ENCODE results near the gene FAM83F. TPM values are rescaled to one million over a fixed set of nuclear protein-coding genes. Genes with fewer than 3 reads are reported as not detected.

FAM83F gene
- total RNA-seq, 2 experiments from 2014 or later, result not detected

DNA sequence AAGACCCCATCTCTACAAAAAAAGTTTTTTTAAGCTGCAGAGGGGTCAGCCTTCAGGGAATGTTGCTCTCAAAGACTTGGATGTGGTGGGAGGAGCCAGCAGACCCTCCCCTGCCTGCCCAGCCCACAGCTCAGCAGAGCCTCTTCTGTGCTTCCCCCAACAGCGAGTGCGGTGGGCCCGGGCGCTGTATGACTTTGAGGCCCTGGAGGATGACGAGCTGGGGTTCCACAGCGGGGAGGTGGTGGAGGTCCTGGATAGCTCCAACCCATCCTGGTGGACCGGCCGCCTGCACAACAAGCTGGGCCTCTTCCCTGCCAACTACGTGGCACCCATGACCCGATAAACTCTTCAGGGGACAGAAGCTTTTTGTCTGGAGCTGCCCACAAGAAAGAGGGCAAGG is 24.0 kb upstream of the FAM83F start:
- intact Hi-C loops (cut with micrococcal nuclease; ENCODE audit: unreplicated experiment), result no loop called here
- Histone ChIP-seq H2AFZ (ENCODE audit: low read length) (no peak overlapping the region), H3K9me2 (ENCODE audit: insufficient read depth, low read length) (no peaks in the 10 kb centered on the region), H3K27ac (ENCODE audit: low read depth, low read length, poor library complexity, severe bottlenecking) (no peak overlapping the region), H3K36me3 (ENCODE audit: insufficient read depth, low read length) (no peaks in the 10 kb centered on the region), H3K4me2 (ENCODE audit: low read length) (no peak overlapping the region), H3K79me2 (ENCODE audit: insufficient read depth, low read depth, low read length) (no peaks in the 10 kb centered on the region), H3K4me3 (ENCODE audit: low read depth, low read length, poor library complexity, severe bottlenecking) (no peak overlapping the region), H4K20me1 (ENCODE audit: insufficient read depth, low read length) (no peaks in the 10 kb centered on the region), H3K9me3 (ENCODE audit: low read length) (no peaks in the 10 kb centered on the region), H3K4me1 (ENCODE audit: insufficient read depth, low read length, poor library complexity, severe bottlenecking) (no peaks in the 10 kb centered on the region)
- BruUV-seq (replicated peaks), result no TSS peak
- CTCF ChIA-PET (ENCODE audit: unreplicated experiment), result no interaction called here
- TF ChIP-seq, protein P1, sequence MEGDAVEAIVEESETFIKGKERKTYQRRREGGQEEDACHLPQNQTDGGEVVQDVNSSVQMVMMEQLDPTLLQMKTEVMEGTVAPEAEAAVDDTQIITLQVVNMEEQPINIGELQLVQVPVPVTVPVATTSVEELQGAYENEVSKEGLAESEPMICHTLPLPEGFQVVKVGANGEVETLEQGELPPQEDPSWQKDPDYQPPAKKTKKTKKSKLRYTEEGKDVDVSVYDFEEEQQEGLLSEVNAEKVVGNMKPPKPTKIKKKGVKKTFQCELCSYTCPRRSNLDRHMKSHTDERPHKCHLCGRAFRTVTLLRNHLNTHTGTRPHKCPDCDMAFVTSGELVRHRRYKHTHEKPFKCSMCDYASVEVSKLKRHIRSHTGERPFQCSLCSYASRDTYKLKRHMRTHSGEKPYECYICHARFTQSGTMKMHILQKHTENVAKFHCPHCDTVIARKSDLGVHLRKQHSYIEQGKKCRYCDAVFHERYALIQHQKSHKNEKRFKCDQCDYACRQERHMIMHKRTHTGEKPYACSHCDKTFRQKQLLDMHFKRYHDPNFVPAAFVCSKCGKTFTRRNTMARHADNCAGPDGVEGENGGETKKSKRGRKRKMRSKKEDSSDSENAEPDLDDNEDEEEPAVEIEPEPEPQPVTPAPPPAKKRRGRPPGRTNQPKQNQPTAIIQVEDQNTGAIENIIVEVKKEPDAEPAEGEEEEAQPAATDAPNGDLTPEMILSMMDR (conservative IDR thresholded peaks at IDR 0.05; ENCODE audit: low read length), result no peak
- no peak for TF ChIP-seq EZH2phosphoT487 (IDR thresholded peaks at IDR 0.05; ENCODE audit: borderline replicate concordance, low read depth, low read length)
- POLR2A ChIA-PET, result no interaction called here
- DNase-seq (ENCODE audit: low spot score), result no peak

DNA sequence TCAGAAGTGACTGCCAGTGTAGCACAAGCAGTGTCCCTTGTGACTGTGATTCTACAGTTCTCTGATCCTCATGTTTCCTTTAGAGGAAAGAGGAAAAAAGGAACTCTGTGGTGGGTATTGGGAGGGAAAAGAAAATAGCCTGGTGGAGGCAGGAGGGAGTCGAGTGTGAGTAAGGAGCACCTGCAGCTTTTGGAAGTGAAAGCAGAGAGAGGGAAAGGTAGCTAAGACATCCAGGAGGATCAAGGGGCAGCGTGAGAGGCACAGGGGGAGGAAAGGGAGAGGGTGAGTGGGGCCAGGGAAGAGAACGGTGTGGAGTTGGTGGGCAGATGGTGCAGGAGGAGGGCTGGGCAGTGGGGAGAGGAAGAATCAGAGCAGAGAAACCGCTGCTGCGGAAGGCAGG is 22.1 kb upstream of the FAM83F start:
- no peak for DNase-seq (ENCODE audit: low spot score)
- intact Hi-C loops (cut with micrococcal nuclease; ENCODE audit: unreplicated experiment), result no loop called here
- H2AFZ ChIP-seq (ENCODE audit: low read length), result no peak overlapping the region
- no peaks in the 10 kb centered on the region for H3K9me2 ChIP-seq (ENCODE audit: insufficient read depth, low read length)
- ChIA-PET CTCF (ENCODE audit: unreplicated experiment) (no interaction called here), POLR2A (no interaction called here)
- no peaks in the 10 kb centered on the region for H4K20me1 ChIP-seq (ENCODE audit: insufficient read depth, low read length)
- no peak overlapping the region for H3K4me3 ChIP-seq (ENCODE audit: low read depth, low read length, poor library complexity, severe bottlenecking)
- no peaks in the 10 kb centered on the region for H3K36me3 ChIP-seq (ENCODE audit: insufficient read depth, low read length)
- BruUV-seq (replicated peaks), result no TSS peak
- TF ChIP-seq EZH2phosphoT487 (IDR thresholded peaks at IDR 0.05; ENCODE audit: borderline replicate concordance, low read depth, low read length), result no peak
- TF ChIP-seq, protein P1 (conservative IDR thresholded peaks at IDR 0.05; ENCODE audit: low read length), result no peak
- no peaks in the 10 kb centered on the region for H3K79me2 ChIP-seq (ENCODE audit: insufficient read depth, low read depth, low read length)
- no peaks in the 10 kb centered on the region for H3K4me1 ChIP-seq (ENCODE audit: insufficient read depth, low read length, poor library complexity, severe bottlenecking)
- H3K27ac ChIP-seq (ENCODE audit: low read depth, low read length, poor library complexity, severe bottlenecking), result no peak overlapping the region
- H3K4me2 ChIP-seq (ENCODE audit: low read length), result no peak overlapping the region
- no peaks in the 10 kb centered on the region for H3K9me3 ChIP-seq (ENCODE audit: low read length)

DNA sequence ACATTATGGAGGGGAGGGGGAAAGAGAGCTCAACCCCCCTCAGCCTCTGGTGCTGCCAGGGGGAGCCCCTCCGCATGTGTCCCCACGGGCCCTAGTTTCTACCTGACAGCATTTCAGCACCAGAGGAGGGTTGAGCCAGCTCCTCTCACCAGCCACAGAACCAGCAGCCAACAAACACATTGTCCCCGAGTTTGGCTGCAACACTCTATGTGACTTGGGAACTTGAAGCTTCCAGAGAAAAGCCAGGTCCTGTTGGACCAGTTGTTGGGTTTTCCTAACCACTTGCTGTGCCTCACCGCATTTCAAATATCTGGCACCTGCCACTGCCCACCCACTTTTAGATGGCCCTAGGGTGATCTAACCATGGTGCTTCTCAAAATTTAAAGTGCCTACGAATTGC is 21.1 kb upstream of the FAM83F start:
- H4K20me1 ChIP-seq (ENCODE audit: insufficient read depth, low read length), result no peaks in the 10 kb centered on the region
- no peaks in the 10 kb centered on the region for H3K4me1 ChIP-seq (ENCODE audit: insufficient read depth, low read length, poor library complexity, severe bottlenecking)
- BruUV-seq (replicated peaks), result no TSS peak
- no peak overlapping the region for H3K4me2 ChIP-seq (ENCODE audit: low read length)
- H3K9me3 ChIP-seq (ENCODE audit: low read length), result no peaks in the 10 kb centered on the region
- no peak for DNase-seq (ENCODE audit: low spot score)
- no peak overlapping the region for H3K4me3 ChIP-seq (ENCODE audit: low read depth, low read length, poor library complexity, severe bottlenecking)
- H3K36me3 ChIP-seq (ENCODE audit: insufficient read depth, low read length), result no peaks in the 10 kb centered on the region
- intact Hi-C loops (cut with micrococcal nuclease; ENCODE audit: unreplicated experiment), result no loop called here
- ChIA-PET CTCF (ENCODE audit: unreplicated experiment) (no interaction called here), POLR2A (no interaction called here)
- H3K27ac ChIP-seq (ENCODE audit: low read depth, low read length, poor library complexity, severe bottlenecking), result no peak overlapping the region
- no peak overlapping the region for H2AFZ ChIP-seq (ENCODE audit: low read length)
- no peaks in the 10 kb centered on the region for H3K79me2 ChIP-seq (ENCODE audit: insufficient read depth, low read depth, low read length)
- TF ChIP-seq, protein P1 (conservative IDR thresholded peaks at IDR 0.05; ENCODE audit: low read length), result no peak
- no peak for TF ChIP-seq EZH2phosphoT487 (IDR thresholded peaks at IDR 0.05; ENCODE audit: borderline replicate concordance, low read depth, low read length)
- no peaks in the 10 kb centered on the region for H3K9me2 ChIP-seq (ENCODE audit: insufficient read depth, low read length)

All from OCI-LY7 (cell line).